ENCODE data around the gene EOLA2.
"Not testable (repeated sequence)": the region's sequence is repeated elsewhere in the genome, so short reads cannot be mapped to it uniquely, and the experiment has no call there.

GRCh38 chrX:149927245-149927963, 10.9 kb downstream of the EOLA2 start:
- not testable (repeated sequence) for TF ChIP-seq POLR2A, CTCF, EP300 (IDR thresholded peaks at IDR 0.05)

Data from tibial nerve (tissue), 4 donors.